ENCODE results near the gene KCNG1. TPM values are rescaled to one million over a fixed set of nuclear protein-coding genes. Genes with fewer than 3 reads are reported as not detected.
"Not testable (repeated sequence)": the region's sequence is repeated elsewhere in the genome, so short reads cannot be mapped to it uniquely, and the experiment has no call there.

The KCNG1 gene
- total RNA-seq, 1 donor from 2014 or later, result 13.0 TPM

GRCh38 chr20:51058017-51058416 lies 35.1 kb upstream of the KCNG1 start:
- Mint-ChIP-seq H3K27ac (ENCODE audit: unreplicated experiment) (no peak overlapping the region), H3K4me3 (ENCODE audit: unreplicated experiment) (no peak overlapping the region), H3K9me3 (ENCODE audit: low read depth) (no peaks in the 10 kb centered on the region), H3K27me3 (ENCODE audit: low read depth) (peaks cover 29% of the 10 kb centered on the region), H3K36me3 (ENCODE audit: low read depth) (no peaks in the 10 kb centered on the region), H3K4me1 (ENCODE audit: low read depth) (peaks cover 6% of the 10 kb centered on the region)
- no peak for TF ChIP-seq CTCF (IDR thresholded peaks at IDR 0.05)
- DNase-seq (ENCODE audit: low spot score), result no peak

- no peak for TF ChIP-seq CTCF (IDR thresholded peaks at IDR 0.05)
- Mint-ChIP-seq H3K36me3 (ENCODE audit: low read depth) (no peaks in the 10 kb centered on the region), H3K4me1 (ENCODE audit: low read depth) (no peaks in the 10 kb centered on the region), H3K4me3 (ENCODE audit: unreplicated experiment) (no peak overlapping the region), H3K27me3 (ENCODE audit: low read depth) (peaks cover 51% of the 10 kb centered on the region), H3K27ac (ENCODE audit: unreplicated experiment) (no peak overlapping the region), H3K9me3 (ENCODE audit: low read depth) (peaks cover 1% of the 10 kb centered on the region)
- no peak for DNase-seq (ENCODE audit: low spot score)
These were observed 31.3 kb upstream of the KCNG1 start for GRCh38 chr20:51054233-51054632.

- peaks cover 13% of the 10 kb centered on the region for H3K9me3 Mint-ChIP-seq (ENCODE audit: low read depth)
- no peak for DNase-seq (ENCODE audit: low spot score)
- peaks cover 50% of the 10 kb centered on the region for H3K27me3 Mint-ChIP-seq (ENCODE audit: low read depth)
- TF ChIP-seq CTCF (IDR thresholded peaks at IDR 0.05), result no peak
- no peaks in the 10 kb centered on the region for H3K36me3 Mint-ChIP-seq (ENCODE audit: low read depth)
- H3K4me1 Mint-ChIP-seq (ENCODE audit: low read depth), result no peaks in the 10 kb centered on the region
- no peak overlapping the region for H3K27ac Mint-ChIP-seq (ENCODE audit: unreplicated experiment)
- H3K4me3 Mint-ChIP-seq (ENCODE audit: unreplicated experiment), result no peak overlapping the region
These were observed 27.7 kb upstream of the KCNG1 start for GRCh38 chr20:51050531-51051075.

- no peak for TF ChIP-seq CTCF (IDR thresholded peaks at IDR 0.05)
- no peak overlapping the region for H3K4me3 Mint-ChIP-seq (ENCODE audit: unreplicated experiment)
- H3K36me3 Mint-ChIP-seq (ENCODE audit: low read depth), result no peaks in the 10 kb centered on the region
- no peak for DNase-seq (ENCODE audit: low spot score)
- H3K27ac Mint-ChIP-seq (ENCODE audit: unreplicated experiment), result no peak overlapping the region
- H3K9me3 Mint-ChIP-seq (ENCODE audit: low read depth), result peaks cover 16% of the 10 kb centered on the region
- peaks cover 25% of the 10 kb centered on the region for H3K27me3 Mint-ChIP-seq (ENCODE audit: low read depth)
- no peaks in the 10 kb centered on the region for H3K4me1 Mint-ChIP-seq (ENCODE audit: low read depth)
These were observed 23.4 kb upstream of the KCNG1 start for GRCh38 chr20:51046021-51046985.

- Mint-ChIP-seq H3K27me3 (ENCODE audit: low read depth) (peaks cover 17% of the 10 kb centered on the region), H3K9me3 (ENCODE audit: low read depth) (peaks cover 16% of the 10 kb centered on the region)
- DNase-seq (ENCODE audit: low spot score); H3K27ac Mint-ChIP-seq (ENCODE audit: unreplicated experiment); H3K36me3 Mint-ChIP-seq (ENCODE audit: low read depth); H3K4me3 Mint-ChIP-seq (ENCODE audit: unreplicated experiment); H3K4me1 Mint-ChIP-seq (ENCODE audit: low read depth): not testable (repeated sequence)
These were observed 22.6 kb upstream of the KCNG1 start for GRCh38 chr20:51045492-51045891.
